ENCODE measurements around the gene STRA8.

The STRA8 gene

GRCh38 chr7:135270577-135271254 lies 37.1 kb downstream of the STRA8 start:
- no peak for DNase-seq (ENCODE audit: low spot score)

- DNase-seq (ENCODE audit: low spot score): no peak
Measured at GRCh38 chr7:135271255-135271615, 37.6 kb downstream of the STRA8 start.

DNA sequence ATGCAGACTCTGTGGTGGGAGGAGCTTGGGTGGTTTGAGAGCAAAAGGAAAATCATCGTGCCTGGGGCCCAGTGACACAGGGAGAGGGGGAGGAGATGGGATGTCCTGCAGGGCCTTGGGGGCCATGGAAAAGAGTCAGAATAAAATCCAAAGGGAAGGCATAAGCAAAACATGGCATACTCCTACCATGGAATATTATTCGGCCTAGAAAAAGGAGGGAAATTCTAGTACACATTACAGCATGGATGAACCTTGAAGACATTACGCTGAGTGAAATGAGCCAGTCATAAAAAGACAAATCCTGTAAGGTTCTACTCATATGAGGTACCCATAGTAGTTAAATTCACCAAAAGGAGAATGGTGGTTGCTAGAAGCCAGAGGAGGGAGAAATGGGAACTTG lies 38.7 kb downstream of the STRA8 start:
- DNase-seq (ENCODE audit: low spot score): no peak

DNA sequence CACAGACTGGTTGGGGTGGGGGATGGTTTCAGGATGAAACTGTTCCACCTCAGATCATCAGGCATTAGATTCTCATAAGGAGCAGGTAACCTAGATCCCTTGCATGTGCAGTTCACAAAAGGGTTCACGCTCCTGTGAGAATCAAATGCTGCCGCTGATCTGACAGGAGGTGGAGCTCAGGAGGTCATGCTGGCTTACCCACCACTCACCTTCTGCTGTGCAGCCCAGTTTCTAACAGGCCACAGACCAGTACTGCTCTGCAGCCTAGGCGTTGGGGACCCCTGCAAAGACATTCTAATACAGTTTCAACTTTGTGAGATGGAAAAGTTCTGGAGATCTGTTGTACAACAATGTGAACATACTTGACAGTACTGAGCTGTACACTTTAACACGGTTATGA lies 39.9 kb downstream of the STRA8 start:
- no peak for DNase-seq (ENCODE audit: low spot score)

- peak; percentile 76 for DNase-seq (ENCODE audit: low spot score)
Measured at GRCh38 chr7:135274495-135275268, 41.0 kb downstream of the STRA8 start.

DNA sequence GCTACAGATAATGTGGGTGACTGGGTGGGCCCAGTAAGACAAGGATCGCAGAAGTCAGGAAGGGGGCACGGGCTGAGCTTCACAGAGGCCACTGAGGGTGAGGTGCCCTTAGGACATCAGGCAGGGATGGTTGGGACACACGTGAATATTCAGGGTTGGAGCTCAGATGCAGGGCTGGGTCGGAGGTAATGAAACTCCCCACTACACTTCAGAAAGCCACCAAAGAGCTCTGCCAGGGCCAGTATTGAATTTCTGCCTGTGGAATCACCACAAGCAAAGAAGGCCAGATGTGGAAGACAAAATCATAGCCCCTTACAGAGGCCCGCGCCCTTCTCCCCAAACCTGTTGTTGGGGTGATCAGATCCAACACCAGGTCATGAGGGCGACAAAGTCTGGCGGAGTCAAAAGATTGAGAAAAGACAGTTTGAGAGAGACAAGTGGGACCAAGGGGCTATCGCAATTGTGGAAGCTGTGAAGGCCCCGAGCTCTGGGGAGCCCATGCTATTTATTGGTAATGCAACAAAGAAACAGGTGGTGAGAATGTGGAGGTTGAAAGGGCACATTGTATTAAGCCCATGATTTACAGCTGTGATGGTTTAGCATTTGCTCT lies 42.4 kb downstream of the STRA8 start:
- no peak for DNase-seq (ENCODE audit: low spot score)

DNA sequence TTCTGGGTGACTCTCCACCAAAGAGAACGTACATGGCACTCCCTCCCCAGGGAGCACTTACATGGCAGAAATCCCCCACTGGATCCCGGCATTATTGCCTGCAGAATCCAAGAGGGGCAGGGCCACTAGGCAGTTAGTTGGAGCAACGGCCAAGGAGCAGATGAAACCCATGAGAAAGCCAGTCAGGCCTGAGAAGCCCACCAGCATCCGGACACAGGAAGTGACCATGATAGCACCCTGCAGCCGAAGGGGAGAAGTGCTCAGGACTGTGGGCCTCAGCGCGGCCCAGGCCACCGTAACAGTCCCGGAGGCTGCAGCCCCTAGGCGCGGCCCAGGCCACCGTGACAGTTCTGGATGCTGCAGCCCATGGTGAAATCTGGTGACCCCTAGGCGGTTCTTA lies 43.5 kb downstream of the STRA8 start:
- no peak for DNase-seq (ENCODE audit: low spot score)

DNA sequence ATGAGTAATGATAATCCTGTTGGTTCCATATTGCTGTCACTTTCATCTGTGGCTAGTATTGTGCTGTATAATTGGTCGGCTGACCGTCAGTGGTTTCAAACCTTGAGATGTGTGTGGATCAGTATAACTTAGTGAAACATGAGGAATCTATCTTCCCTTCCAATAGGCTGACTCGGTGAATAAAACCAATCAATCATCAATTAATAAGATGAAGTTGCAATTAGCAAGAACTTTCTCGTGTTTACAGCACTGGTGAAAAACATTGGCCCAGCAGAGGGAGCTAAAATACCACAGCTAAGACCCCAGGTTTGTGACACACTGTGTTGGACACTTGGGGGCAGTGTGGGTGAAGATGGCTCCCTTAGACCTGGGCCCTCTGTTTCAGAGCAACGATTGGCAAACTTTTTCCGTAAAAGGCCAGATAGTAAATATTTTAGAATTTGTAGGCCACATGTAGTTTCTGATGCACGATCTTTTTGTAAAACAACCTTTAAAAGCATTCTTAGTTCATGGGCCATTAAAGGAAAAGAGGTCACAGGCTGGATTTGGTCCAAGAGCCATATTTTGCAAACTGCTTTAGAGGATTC lies 47.8 kb downstream of the STRA8 start:
- peak; percentile 85 for DNase-seq (ENCODE audit: low spot score)

DNA sequence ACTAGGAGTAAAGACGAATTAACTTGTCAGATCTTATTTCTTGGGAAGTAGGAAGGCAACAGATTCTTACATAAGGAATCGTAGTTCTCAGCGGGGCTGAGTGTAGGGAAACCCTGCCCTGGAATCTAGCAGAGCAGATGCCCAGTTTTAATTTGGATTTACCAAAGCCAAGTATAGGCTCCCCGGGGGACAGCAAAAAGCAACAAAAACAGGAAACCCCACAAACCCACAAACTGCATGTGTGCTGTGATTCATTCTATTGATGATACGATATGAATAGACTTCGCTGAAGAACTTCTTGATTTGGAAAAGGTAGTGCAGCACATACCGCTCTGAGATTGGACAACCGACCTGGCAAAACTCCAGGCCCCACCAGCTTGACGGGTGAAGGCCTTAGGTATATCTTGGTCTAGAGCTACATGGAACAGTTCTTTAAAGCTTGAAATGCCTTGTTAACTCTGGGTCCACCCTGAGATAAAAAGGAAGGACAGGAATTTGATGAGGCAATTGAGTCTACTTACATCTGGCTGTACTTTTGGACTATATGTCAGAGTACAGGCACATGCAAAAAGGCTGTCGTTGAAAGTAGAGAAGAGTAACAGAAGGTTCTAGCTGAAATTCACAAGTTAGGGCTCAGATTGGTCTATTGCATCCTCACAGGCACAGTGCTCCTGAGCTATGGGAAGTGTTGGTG lies 49.1 kb downstream of the STRA8 start:
- no peak for DNase-seq (ENCODE audit: low spot score)

GRCh38 chr7:135283959-135284638 lies 50.5 kb downstream of the STRA8 start:
- DNase-seq (ENCODE audit: low spot score): no peak

- DNase-seq (ENCODE audit: low spot score): no peak
Measured at GRCh38 chr7:135285547-135286233, 52.1 kb downstream of the STRA8 start.

- DNase-seq (ENCODE audit: low spot score): no peak
Measured at GRCh38 chr7:135286876-135287275, 53.2 kb downstream of the STRA8 start.

DNA sequence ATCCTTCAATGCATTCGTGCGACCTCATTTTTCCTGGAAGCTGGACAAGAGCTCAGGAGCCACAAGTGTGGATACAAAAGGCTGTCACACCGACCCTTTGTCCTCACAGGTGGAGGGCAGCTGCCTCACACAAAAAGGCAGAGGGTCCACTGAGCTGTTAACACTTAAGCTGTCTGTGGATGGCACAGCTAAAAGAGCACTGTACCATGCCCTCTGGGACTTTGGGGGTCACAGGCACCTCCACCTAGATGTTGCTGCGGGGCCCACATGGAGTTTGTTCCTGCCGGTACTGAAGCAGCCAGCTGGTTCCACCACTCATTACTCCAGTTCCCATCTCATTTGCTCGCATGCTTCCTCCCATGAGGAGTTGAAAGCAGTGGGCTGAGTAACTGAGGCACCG lies 57.0 kb downstream of the STRA8 start:
- no peak for DNase-seq (ENCODE audit: low spot score)

GRCh38 chr7:135291809-135292253 lies 58.2 kb downstream of the STRA8 start:
- no peak for DNase-seq (ENCODE audit: low spot score)

DNA sequence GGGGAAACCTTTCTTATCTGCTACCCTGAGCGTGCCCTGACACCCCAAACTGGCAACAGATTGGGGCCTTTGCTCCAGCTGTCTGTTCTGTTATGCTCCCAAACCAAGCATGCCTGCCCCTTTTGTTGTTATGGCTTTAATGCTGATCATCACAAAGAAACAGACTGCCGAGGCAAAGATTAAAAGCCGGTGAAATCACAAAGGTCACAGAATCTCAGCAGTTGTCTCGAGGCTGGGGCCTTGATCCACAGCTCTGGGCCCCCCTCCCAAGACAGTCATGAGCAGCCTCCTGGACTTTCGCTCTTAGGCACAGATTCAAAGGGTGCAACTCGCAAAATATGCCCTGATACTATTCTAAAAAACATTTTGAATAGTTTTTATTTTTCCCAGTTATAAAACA lies 65.6 kb downstream of the STRA8 start:
- DNase-seq (ENCODE audit: low spot score): no peak

DNA sequence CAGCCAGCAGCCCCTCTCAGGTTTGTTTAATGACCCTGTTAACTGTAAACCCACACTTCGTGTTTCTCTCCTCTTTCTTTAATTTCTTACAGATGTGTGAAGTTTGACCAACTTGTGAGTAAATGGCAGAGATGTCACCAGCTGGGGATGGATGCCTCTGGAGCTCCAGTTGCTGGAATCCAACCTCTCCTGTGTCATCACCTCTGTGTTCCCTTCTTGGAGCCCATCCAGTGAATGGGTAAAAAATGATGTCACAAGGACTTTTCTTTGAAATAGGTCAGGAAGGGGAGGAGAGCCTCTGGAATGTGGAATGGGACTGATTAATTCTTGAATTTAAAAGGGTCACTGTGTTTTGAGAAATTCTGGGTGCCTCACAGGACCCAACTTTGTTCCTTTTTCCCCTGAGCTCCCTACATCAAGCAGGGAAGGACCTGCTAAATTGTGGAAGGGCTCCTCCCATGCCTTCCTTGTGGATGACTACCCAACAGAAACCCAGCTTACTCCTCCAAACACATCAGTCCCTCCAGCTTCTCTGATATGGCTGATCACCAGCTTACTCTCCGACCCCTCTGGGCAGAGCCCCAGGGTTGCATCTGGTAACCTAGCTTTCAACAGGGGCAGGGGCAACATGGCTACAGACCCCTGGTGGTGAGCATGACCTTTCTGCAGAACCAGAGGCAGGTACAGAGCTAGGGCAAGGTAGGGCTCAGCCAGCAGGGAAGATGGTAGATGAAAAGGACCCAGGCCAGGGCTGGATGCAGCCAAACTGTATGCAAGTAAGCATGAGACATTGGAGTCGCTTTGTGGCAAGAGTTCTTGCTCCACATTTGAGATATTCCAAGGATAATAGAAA lies 67.5 kb downstream of the STRA8 start:
- DNase-seq (ENCODE audit: low spot score): no peak
